HG03342 (cell line): ENCODE results near the gene PIM3.

ENCODE experiments used
- ATAC-seq: cut with Tn5 transposase; IDR thresholded peaks from one replicate; pipeline ENCODE4 v1.9.1; 2021; ENCODE audit warnings: mild to moderate bottlenecking, moderate library complexity; ENCODE audit not compliant: unreplicated experiment

The PIM3 gene

GRCh38 chr22:49954354-49954753 is 6.2 kb upstream of the PIM3 start:
- ATAC-seq = no peak

- ATAC-seq = no peak
These were observed 5.5 kb upstream of the PIM3 start for GRCh38 chr22:49954991-49955580.

GRCh38 chr22:49955581-49956417 is 4.8 kb upstream of the PIM3 start:
- no peak for ATAC-seq

GRCh38 chr22:49956418-49956770 is 4.2 kb upstream of the PIM3 start:
- ATAC-seq = no peak

- no peak for ATAC-seq
These were observed 3.4 kb upstream of the PIM3 start for GRCh38 chr22:49956914-49957825.

- no peak for ATAC-seq
These were observed 2.7 kb upstream of the PIM3 start for GRCh38 chr22:49957826-49958365.

GRCh38 chr22:49958366-49958921 is 2.1 kb upstream of the PIM3 start:
- ATAC-seq = no peak

GRCh38 chr22:49958931-49959781 is 1.4 kb upstream of the PIM3 start:
- no peak for ATAC-seq

- ATAC-seq = peak; percentile 7
These were observed 802 bp upstream of the PIM3 start for GRCh38 chr22:49959782-49960158.

- peak; percentile 4 for ATAC-seq
These were observed 531 bp downstream of the PIM3 start for GRCh38 chr22:49961005-49961600.

GRCh38 chr22:49961601-49962011 is 1.0 kb downstream of the PIM3 start:
- no peak for ATAC-seq

GRCh38 chr22:49962012-49962750 is 1.6 kb downstream of the PIM3 start:
- ATAC-seq = no peak

GRCh38 chr22:49962751-49963646 is 2.4 kb downstream of the PIM3 start:
- ATAC-seq = no peak

- ATAC-seq = no peak
These were observed 3.1 kb downstream of the PIM3 start for GRCh38 chr22:49963647-49964026.

GRCh38 chr22:49964136-49965090 is 3.8 kb downstream of the PIM3 start:
- no peak for ATAC-seq

- no peak for ATAC-seq
These were observed 4.8 kb downstream of the PIM3 start for GRCh38 chr22:49965091-49966040.
